SK-N-SH treated with all-trans-retinoic acid at 6 μM for 48 hours (cell line): ENCODE measurements around the gene FAM89B.

Experiments
- ATAC-seq: fragments of 200-7000 bp; cut with Tn5 transposase; 3 replicates; pipeline ENCODE4 v1.9.1; 2020; ENCODE audit warnings: mild to moderate bottlenecking, moderate library complexity
- ARNTL ChIP-seq: fragments of 450-650 bp; formaldehyde crosslinking; IDR thresholded peaks from 2 replicates; pipeline ENCODE4 v1.5.0; 2020; ENCODE audit warnings: low read depth, mild to moderate bottlenecking, moderate library complexity, borderline replicate concordance
- CSDC2 ChIP-seq: fragments of 250-450 bp; sonication (Bioruptor Pico); IDR thresholded peaks from 2 replicates; pipeline ENCODE4 v1.5.0; 2020; ENCODE audit warnings: mild to moderate bottlenecking, moderate library complexity
- ESRRG ChIP-seq: fragments of 250-450 bp; sonication (Bioruptor Pico); IDR thresholded peaks from 2 replicates; pipeline ENCODE4 v1.6.1; 2021; ENCODE audit warnings: mild to moderate bottlenecking
- GLIS3 ChIP-seq: fragments of 250-450 bp; sonication (Bioruptor Pico); IDR thresholded peaks from 2 replicates; pipeline ENCODE4 v1.5.0; 2020; ENCODE audit warnings: mild to moderate bottlenecking, moderate library complexity
- OSR1 ChIP-seq: fragments of 250-450 bp; sonication (Bioruptor Pico); IDR thresholded peaks from 2 replicates; pipeline ENCODE4 v1.8.0; 2022; ENCODE audit warnings: moderate library complexity, mild to moderate bottlenecking, inconsistent platforms
- RARB ChIP-seq: fragments of 250-450 bp; sonication (Bioruptor Pico); IDR thresholded peaks from 2 replicates; pipeline ENCODE4 v1.8.0; 2021; ENCODE audit warnings: mild to moderate bottlenecking, moderate library complexity
- SNAI2 ChIP-seq: fragments of 250-450 bp; sonication (Bioruptor Pico); IDR thresholded peaks from 2 replicates; pipeline ENCODE4 v1.5.0; 2020; ENCODE audit warnings: mild to moderate bottlenecking, moderate library complexity
- TCF4 ChIP-seq: fragments of 250-450 bp; sonication (Bioruptor Pico); IDR thresholded peaks from 2 replicates; pipeline ENCODE4 v1.8.0; 2021; ENCODE audit warnings: mild to moderate bottlenecking, moderate library complexity, borderline replicate concordance
- ZC3H10 ChIP-seq: fragments of 250-450 bp; sonication (Bioruptor Pico); IDR thresholded peaks from 2 replicates; pipeline ENCODE4 v1.5.1; 2021; ENCODE audit warnings: mild to moderate bottlenecking, moderate library complexity
- ZFP3 ChIP-seq: fragments of 250-450 bp; sonication (Bioruptor Pico); IDR thresholded peaks from 2 replicates; pipeline ENCODE4 v1.5.0; 2020; ENCODE audit warnings: mild to moderate bottlenecking, moderate library complexity
- ZFP30 ChIP-seq: fragments of 450-650 bp; formaldehyde crosslinking; IDR thresholded peaks from 2 replicates; pipeline ENCODE4 v1.5.0; 2022; ENCODE audit warnings: mild to moderate bottlenecking, moderate library complexity
- ZNF565 ChIP-seq: fragments of 450-650 bp; formaldehyde crosslinking; conservative IDR thresholded peaks from 2 replicates; pipeline ENCODE4 v1.5.0; 2020; ENCODE audit warnings: low read depth, mild to moderate bottlenecking, moderate library complexity
- ZNF8 ChIP-seq: fragments of 450-650 bp; formaldehyde crosslinking; IDR thresholded peaks from 2 replicates; pipeline ENCODE4 v1.5.0; 2020; ENCODE audit warnings: mild to moderate bottlenecking, moderate library complexity
- TF ChIP-seq, protein P1 (sequence below): fragments of 250-450 bp; sonication (Bioruptor Pico); IDR thresholded peaks from 2 replicates; pipeline ENCODE4 v1.5.0; 2020; ENCODE audit warnings: mild to moderate bottlenecking, moderate library complexity
- TF ChIP-seq, protein P2 (sequence below): fragments of 250-450 bp; sonication (Bioruptor Pico); IDR thresholded peaks from 2 replicates; pipeline ENCODE4 v1.5.1; 2021; ENCODE audit warnings: mild to moderate bottlenecking, moderate library complexity
- TF ChIP-seq, protein P3 (sequence below): fragments of 250-450 bp; sonication (Bioruptor Pico); IDR thresholded peaks from 2 replicates; pipeline ENCODE4 v1.5.1; 2020; ENCODE audit warnings: low read depth, mild to moderate bottlenecking, moderate library complexity
- TF ChIP-seq, protein P4 (sequence below): fragments of 250-450 bp; sonication (Bioruptor Pico); IDR thresholded peaks from 2 replicates; pipeline ENCODE4 v1.8.0; 2020; ENCODE audit warnings: mild to moderate bottlenecking, moderate library complexity, borderline replicate concordance

Gene FAM89B

DNA sequence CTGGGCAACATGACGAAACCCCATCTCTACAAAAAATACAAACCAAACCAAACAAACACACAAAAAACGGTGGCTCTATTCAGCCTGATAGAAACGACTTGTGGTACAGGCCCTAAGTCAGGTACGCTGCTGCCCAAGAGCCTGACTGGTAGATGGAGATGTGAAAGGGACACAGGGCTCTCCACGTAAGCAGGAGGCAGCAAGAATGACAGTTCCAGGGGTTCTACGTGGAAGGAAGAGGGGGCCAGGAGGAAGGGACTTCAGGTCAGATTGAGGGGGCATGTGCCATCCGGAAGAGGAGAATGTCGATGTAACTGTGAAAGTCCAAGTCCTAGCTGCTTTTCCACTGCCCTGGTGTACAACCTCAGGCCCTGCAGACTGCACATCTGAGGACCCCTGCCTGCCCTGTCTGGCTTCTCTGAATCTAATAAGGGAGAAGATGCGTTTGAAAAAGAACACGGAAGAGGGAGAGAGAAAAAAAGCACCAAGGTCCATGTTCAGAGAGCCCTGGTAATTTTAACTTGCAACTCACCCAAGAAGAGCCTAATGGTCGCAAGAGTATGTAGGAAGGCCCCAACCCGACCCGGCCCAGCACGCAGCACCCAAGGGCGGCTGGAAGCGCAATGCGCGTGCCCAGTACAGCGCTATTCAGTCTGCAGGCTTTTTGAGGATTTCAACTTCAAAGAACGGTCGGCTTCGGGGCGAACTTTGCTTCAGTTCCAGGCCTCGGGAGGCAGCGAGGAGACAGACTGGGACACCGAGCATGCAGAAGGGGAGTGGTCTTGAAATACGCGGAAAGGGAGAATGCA, 3.0 kb upstream of the FAM89B start:
- TF ChIP-seq ZFP3 (no peak), ZNF8 (CRISPR knock-in tag) (no peak), RARB (no peak), OSR1 (CRISPR knock-in tag) (no peak)
- TF ChIP-seq, protein P1, sequence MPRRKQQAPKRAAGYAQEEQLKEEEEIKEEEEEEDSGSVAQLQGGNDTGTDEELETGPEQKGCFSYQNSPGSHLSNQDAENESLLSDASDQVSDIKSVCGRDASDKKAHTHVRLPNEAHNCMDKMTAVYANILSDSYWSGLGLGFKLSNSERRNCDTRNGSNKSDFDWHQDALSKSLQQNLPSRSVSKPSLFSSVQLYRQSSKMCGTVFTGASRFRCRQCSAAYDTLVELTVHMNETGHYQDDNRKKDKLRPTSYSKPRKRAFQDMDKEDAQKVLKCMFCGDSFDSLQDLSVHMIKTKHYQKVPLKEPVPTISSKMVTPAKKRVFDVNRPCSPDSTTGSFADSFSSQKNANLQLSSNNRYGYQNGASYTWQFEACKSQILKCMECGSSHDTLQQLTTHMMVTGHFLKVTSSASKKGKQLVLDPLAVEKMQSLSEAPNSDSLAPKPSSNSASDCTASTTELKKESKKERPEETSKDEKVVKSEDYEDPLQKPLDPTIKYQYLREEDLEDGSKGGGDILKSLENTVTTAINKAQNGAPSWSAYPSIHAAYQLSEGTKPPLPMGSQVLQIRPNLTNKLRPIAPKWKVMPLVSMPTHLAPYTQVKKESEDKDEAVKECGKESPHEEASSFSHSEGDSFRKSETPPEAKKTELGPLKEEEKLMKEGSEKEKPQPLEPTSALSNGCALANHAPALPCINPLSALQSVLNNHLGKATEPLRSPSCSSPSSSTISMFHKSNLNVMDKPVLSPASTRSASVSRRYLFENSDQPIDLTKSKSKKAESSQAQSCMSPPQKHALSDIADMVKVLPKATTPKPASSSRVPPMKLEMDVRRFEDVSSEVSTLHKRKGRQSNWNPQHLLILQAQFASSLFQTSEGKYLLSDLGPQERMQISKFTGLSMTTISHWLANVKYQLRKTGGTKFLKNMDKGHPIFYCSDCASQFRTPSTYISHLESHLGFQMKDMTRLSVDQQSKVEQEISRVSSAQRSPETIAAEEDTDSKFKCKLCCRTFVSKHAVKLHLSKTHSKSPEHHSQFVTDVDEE: no peak
- TF ChIP-seq, protein P2, sequence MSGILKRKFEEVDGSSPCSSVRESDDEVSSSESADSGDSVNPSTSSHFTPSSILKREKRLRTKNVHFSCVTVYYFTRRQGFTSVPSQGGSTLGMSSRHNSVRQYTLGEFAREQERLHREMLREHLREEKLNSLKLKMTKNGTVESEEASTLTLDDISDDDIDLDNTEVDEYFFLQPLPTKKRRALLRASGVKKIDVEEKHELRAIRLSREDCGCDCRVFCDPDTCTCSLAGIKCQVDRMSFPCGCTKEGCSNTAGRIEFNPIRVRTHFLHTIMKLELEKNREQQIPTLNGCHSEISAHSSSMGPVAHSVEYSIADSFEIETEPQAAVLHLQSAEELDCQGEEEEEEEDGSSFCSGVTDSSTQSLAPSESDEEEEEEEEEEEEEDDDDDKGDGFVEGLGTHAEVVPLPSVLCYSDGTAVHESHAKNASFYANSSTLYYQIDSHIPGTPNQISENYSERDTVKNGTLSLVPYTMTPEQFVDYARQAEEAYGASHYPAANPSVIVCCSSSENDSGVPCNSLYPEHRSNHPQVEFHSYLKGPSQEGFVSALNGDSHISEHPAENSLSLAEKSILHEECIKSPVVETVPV (CRISPR knock-in tag): no peak
- ATAC-seq: peak; percentile 44

DNA sequence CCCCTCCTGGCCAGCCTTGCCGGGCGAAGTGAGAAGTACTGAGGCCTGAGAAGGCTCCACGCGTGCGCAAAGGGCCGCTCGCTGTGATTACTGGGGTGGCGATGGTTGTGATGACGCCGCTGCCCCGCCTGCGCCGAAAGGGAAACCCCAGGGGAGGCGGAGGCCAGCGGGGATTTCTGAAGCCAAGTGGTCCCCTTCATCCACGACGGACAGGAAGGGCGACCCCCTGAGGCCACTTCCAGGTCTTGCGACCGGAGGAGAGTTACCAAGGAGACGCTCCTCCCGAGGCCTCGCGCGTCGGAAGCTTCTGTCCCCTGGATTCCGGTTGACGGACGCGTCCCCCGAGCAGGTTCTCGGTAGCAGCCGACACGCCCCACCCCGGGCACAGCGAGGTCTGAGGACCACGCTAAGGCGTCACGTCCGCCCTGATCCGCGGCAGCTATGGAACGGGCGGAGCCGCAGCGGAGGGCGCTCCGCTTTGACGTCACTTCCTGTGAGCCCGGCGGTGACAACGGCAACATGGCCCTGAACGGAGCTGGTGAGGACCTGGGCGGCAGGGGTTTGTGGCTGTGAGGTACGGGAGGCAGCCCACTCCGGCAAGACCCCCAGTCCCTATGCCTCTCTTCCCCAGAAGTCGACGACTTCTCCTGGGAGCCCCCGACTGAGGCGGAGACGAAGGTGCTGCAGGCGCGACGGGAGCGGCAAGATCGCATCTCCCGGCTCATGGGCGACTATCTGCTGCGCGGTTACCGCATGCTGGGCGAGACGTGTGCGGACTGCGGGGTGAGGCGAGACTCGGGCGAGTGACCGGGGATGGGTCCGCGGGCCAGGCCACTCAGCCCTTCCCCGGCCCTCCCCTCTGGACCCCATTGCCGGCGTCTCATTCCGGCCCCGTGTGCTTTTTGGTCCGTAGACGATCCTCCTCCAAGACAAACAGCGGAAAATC, 2.1 kb upstream of the FAM89B start, which contains the start of gene ZNRD2:
TSS of gene ZNRD2 (plus strand) at position 505 of the 946 bp plus-strand sequence. CDS start at position 520, 15 bp downstream.
- peak; percentile 83 for ATAC-seq
- TF ChIP-seq ZNF565 (CRISPR knock-in tag) (no peak), ESRRG (CRISPR knock-in tag) (0 out of 2 replicates have a peak, but pooled peaks have one; percentile 29)

DNA sequence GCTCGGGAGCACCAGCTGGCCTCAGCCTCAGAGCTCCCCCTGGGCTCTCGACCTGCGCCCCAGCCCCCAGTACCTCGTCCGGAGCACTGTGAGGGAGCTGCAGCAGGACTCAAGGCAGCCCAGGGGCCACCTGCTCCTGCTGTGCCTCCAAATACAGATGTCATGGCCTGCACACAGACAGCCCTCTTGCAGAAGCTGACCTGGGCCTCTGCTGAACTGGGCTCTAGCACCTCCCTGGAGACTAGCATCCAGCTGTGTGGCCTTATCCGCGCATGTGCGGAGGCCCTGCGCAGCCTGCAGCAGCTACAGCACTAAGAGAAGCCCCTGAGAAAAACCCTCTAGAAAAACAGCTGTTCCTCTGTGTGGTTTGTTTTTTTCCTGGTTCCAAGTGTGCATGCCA, 918 bp upstream of the FAM89B start:
- ATAC-seq: no peak
- TF ChIP-seq TCF4 (CRISPR knock-in tag) (no peak), ZC3H10 (CRISPR knock-in tag) (no peak), CSDC2 (CRISPR knock-in tag) (no peak), GLIS3 (CRISPR knock-in tag) (no peak), SNAI2 (CRISPR knock-in tag) (no peak), ARNTL (CRISPR knock-in tag) (no peak), ZFP30 (CRISPR knock-in tag) (no peak), ESRRG (CRISPR knock-in tag) (no peak), ZNF565 (CRISPR knock-in tag) (no peak)
- TF ChIP-seq, protein P3, sequence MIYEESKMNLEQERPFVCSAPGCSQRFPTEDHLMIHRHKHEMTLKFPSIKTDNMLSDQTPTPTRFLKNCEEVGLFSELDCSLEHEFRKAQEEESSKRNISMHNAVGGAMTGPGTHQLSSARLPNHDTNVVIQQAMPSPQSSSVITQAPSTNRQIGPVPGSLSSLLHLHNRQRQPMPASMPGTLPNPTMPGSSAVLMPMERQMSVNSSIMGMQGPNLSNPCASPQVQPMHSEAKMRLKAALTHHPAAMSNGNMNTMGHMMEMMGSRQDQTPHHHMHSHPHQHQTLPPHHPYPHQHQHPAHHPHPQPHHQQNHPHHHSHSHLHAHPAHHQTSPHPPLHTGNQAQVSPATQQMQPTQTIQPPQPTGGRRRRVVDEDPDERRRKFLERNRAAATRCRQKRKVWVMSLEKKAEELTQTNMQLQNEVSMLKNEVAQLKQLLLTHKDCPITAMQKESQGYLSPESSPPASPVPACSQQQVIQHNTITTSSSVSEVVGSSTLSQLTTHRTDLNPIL (CRISPR knock-in tag): no peak
- TF ChIP-seq, protein P1: no peak
- TF ChIP-seq, protein P4, sequence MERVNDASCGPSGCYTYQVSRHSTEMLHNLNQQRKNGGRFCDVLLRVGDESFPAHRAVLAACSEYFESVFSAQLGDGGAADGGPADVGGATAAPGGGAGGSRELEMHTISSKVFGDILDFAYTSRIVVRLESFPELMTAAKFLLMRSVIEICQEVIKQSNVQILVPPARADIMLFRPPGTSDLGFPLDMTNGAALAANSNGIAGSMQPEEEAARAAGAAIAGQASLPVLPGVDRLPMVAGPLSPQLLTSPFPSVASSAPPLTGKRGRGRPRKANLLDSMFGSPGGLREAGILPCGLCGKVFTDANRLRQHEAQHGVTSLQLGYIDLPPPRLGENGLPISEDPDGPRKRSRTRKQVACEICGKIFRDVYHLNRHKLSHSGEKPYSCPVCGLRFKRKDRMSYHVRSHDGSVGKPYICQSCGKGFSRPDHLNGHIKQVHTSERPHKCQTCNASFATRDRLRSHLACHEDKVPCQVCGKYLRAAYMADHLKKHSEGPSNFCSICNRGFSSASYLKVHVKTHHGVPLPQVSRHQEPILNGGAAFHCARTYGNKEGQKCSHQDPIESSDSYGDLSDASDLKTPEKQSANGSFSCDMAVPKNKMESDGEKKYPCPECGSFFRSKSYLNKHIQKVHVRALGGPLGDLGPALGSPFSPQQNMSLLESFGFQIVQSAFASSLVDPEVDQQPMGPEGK: no peak
- TF ChIP-seq, protein P2 (CRISPR knock-in tag): no peak
